Ishikawa (cell line): Measurements from ENCODE around the gene PTK6.

Experiments
- CEBPB ChIP-seq: IDR thresholded peaks from 2 replicates; pipeline ENCODE4 v1.6.1; 2012
- CREB1 ChIP-seq: IDR thresholded peaks from 2 replicates; pipeline ENCODE4 v1.6.1; 2012; ENCODE audit warnings: low read depth
- EGR1 ChIP-seq: IDR thresholded peaks from 2 replicates; pipeline ENCODE4 v1.6.1; 2012
- EP300 ChIP-seq: IDR thresholded peaks from 2 replicates; pipeline ENCODE4 v1.6.1; 2012; ENCODE audit warnings: borderline replicate concordance
- MAX ChIP-seq: IDR thresholded peaks from 2 replicates; pipeline ENCODE4 v1.6.1; 2012
- RAD21 ChIP-seq: IDR thresholded peaks from 2 replicates; pipeline ENCODE4 v1.6.1; 2012; ENCODE audit warnings: low read depth
- REST ChIP-seq: IDR thresholded peaks from 2 replicates; pipeline ENCODE4 v1.6.1; 2012; ENCODE audit warnings: low read depth, mild to moderate bottlenecking
- TEAD4 ChIP-seq: IDR thresholded peaks from 2 replicates; pipeline ENCODE4 v1.6.1; 2012
- USF1 ChIP-seq: IDR thresholded peaks from 2 replicates; pipeline ENCODE4 v1.6.1; 2012
- YY1 ChIP-seq: IDR thresholded peaks from 2 replicates; pipeline ENCODE4 v1.6.1; 2012; ENCODE audit warnings: low read depth

GRCh38 chr20:63500902-63501817, 36.0 kb downstream of the PTK6 start:
- TF ChIP-seq MAX (no peak), CREB1 (no peak), REST (no peak), USF1 (no peak), RAD21 (no peak), YY1 (no peak), CEBPB (no peak), EP300 (no peak), EGR1 (no peak), TEAD4 (no peak)
